C4-2B (cell line): ENCODE measurements around the gene MAP6.

Experiments
- ZFX ChIP-seq: fragments of 450-650 bp; IDR thresholded peaks from 2 replicates; pipeline ENCODE4 v1.6.1; 2017
- TF ChIP-seq, protein P1 (sequence below): fragments of 450-650 bp; conservative IDR thresholded peaks from 2 replicates; pipeline ENCODE4 v1.5.1; 2017; ENCODE audit warnings: mild to moderate bottlenecking

DNA sequence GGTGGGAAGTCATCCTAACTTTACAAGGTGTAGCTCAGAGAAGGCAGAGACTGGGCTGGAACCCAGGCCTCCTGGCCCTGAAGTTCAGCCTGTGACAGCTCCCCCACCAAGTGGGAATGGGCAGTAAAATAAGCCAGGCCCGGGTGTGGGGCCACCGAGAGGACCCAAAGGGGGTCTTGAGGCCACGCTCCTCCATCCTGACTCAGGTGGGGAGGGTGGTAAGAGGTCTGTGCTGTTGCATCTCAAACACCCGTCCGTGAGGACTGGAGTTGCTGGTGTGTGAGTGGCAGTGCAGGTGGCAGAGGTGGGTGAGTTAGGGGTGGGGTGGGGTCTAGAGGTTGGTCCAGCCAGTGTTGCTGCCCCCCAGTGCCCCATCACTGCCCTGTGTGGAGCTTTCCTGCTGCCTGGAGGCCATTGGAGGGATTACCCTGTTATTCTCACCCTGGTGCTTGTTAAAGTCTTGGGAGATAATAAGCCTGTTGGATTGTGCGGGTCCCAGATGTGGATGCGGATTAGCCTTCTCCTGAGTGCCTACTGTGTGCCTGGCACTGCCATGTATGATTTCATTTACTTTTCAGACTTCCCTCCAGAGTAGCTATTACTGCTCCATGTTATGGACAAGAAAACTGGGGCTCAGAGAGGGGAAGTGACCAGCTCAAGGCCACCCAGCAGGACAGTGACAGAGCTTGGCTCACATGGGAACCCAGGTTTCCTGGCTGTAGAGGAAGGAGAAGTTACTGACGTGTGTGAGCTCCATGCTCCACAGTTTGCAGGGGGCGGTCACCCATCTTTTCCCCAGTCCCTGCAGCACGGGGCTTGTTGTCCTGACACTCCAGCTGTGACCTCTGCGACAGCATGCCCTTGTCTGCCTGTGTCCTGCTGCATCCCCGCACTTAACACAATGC lies 93.9 kb downstream of the MAP6 start:
- TF ChIP-seq, protein P1, sequence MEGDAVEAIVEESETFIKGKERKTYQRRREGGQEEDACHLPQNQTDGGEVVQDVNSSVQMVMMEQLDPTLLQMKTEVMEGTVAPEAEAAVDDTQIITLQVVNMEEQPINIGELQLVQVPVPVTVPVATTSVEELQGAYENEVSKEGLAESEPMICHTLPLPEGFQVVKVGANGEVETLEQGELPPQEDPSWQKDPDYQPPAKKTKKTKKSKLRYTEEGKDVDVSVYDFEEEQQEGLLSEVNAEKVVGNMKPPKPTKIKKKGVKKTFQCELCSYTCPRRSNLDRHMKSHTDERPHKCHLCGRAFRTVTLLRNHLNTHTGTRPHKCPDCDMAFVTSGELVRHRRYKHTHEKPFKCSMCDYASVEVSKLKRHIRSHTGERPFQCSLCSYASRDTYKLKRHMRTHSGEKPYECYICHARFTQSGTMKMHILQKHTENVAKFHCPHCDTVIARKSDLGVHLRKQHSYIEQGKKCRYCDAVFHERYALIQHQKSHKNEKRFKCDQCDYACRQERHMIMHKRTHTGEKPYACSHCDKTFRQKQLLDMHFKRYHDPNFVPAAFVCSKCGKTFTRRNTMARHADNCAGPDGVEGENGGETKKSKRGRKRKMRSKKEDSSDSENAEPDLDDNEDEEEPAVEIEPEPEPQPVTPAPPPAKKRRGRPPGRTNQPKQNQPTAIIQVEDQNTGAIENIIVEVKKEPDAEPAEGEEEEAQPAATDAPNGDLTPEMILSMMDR, result no peak
- TF ChIP-seq ZFX, result no peak
